Psoas muscle (tissue), 8 donors: ENCODE results near the gene JAML. TPM values are rescaled to one million over a fixed set of nuclear protein-coding genes. Genes with fewer than 3 reads are reported as not detected.
"Not testable (repeated sequence)": the region's sequence is repeated elsewhere in the genome, so short reads cannot be mapped to it uniquely, and the experiment has no call there.

Source experiments
- ATAC-seq, 4 donors: fragments of 200-7000 bp; cut with Tn5 transposase; one replicate each; pipeline ENCODE4 v1.9.1; 2020; ENCODE audit warnings: moderate library complexity in 3 of 4, mild to moderate bottlenecking in 2 of 4
- DNase-seq, 2 donors: peaks; one replicate each; pipeline ENCODE4 v3.0.0-alpha.2; 2020
- H3K27ac ChIP-seq: fragments of 200-600 bp; one replicate; pipeline ENCODE4 v1.8.0; 2022
- H3K27me3 ChIP-seq, 3 donors: fragments of 200-600 bp in 1 of 3; one replicate each; pipeline versions ENCODE4 v1.6.1 to v1.8.0; 2013 to 2022; ENCODE audit warnings: low read length in 2 of 3, mild to moderate bottlenecking in 2 of 3, moderate library complexity in 1 of 3; ENCODE audit not compliant: insufficient read depth in 3 of 3
- H3K36me3 ChIP-seq, 2 donors: fragments of 200-600 bp in 1 of 2; one replicate each; pipeline versions ENCODE4 v1.6.1 to v1.8.0; 2013 to 2022; ENCODE audit warnings: low read depth in 1 of 2, mild to moderate bottlenecking in 1 of 2, moderate library complexity in 1 of 2; ENCODE audit not compliant: insufficient read depth in 1 of 2
- H3K4me1 ChIP-seq: fragments of 200-600 bp; one replicate; pipeline ENCODE4 v1.8.0; 2022
- H3K4me3 ChIP-seq: fragments of 200-600 bp; one replicate; pipeline ENCODE4 v1.8.0; 2022; ENCODE audit warnings: mild to moderate bottlenecking
- H3K9me3 ChIP-seq: fragments of 200-600 bp; one replicate; pipeline ENCODE4 v1.8.0; 2022
- WGBS, 3 donors: extraction: QIAGEN DNeasy Blood & Tissue Kit; methylation state at CpG; one replicate each; pipeline versions ENCODE4 v1.1.6 to v1.1.7; 2013; 5-methylcytosine and 5-hydroxymethylcytosine counted together
- intact Hi-C, 2 donors: fragments of 100-400 bp; cut with DNase I; formaldehyde crosslinking; loops; one replicate each; pipeline versions ENCODE4 v1.11.0 to v1.14.2; 2022
- polyA plus RNA-seq, 3 donors: library from polyadenylated mRNA; stranded (reverse); fragments of 200-250 nt; gene quantifications; one replicate each; pipeline ENCODE4 v1.2.3, GENCODE V29; 2013
- total RNA-seq, 4 donors: library from RNA; stranded (reverse); fragmentation: NEBNext Ultra II Directional in 2 of 4; extraction: Animal tissue kit (Norgen Biotek cat#: 25700) in 2 of 4; gene quantifications; one replicate each; pipeline versions ENCODE4 v1.2.1 to v1.2.4, GENCODE V29; 2021 to 2023
- TF ChIP-seq, protein P1 (sequence below): fragments of 200-600 bp; IDR thresholded peaks from one replicate; pipeline ENCODE4 v1.8.0; 2022; ENCODE audit warnings: antibody characterized with exemption
- donor health status: healthy with polysubstance abuse.
- donor health status: DM: no; HTN: no; CAD: no; lungs with moderate emphysema.
- donor health status: Bipolar disorder and iron deficiency.
- donor health status: healthy.
- donor health status: DM: yes; HTN: yes; CAD: no.
- donor health status: DM: no; HTN: no; CAD: no.
- donor health status: DM: no; HTN: no; CAD: no.
- donor health status: DM: yes; HTN: yes; CAD: no.

The JAML gene
- total and polyA plus RNA-seq, 7 donors = 0.21 to 1.8 (median 0.48) TPM

DNA sequence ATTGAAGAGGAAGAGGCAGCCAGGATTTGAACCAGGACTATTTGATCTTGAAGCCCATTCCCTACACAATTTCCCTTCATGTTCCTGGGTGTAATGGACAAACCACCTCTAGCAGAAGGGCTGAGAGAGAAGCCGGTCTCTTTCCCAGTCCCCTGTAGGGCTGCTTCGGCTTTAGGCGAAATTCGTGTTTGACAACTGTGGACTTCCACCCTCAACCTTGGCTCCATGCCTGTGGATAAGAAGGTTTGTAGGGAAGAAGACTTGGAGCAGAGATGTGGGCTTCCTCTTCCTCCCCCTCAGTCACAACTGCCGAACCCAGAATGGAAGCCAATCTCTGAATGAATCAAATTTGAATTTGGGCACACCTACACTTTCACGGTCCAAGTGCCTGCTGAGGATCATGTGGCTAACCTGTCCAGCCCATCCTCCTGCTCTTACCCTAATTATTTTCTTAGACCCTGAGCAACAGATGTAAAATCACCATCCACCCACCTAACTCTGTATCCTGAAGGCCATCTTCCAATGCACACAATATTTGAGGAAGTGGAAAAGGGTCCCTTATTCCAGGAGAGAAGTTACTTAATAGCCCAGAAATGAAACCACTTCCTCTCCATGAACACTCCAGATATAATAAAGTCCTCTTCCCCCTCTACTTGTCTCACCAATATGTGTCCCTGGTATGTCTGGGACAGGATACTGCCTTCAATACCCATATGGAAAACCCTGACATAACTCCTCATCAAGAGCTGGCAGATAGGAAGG, 38.3 kb downstream of the JAML start:
- intact Hi-C loops = no loop called here
- Histone ChIP-seq H3K4me1 (no peaks in the 10 kb centered on the region), H3K36me3 (no peaks in the 10 kb centered on the region), H3K27me3 (no peaks in the 10 kb centered on the region), H3K27ac (no peak overlapping the region), H3K9me3 (no peaks in the 10 kb centered on the region), H3K4me3 (no peak overlapping the region)
- DNase-seq = no peak
- no peak for ATAC-seq
- 50 to 73% (median 68%) methylated on average over 6 of the region's 6 CpGs for WGBS, 3 donors
- TF ChIP-seq, protein P1, sequence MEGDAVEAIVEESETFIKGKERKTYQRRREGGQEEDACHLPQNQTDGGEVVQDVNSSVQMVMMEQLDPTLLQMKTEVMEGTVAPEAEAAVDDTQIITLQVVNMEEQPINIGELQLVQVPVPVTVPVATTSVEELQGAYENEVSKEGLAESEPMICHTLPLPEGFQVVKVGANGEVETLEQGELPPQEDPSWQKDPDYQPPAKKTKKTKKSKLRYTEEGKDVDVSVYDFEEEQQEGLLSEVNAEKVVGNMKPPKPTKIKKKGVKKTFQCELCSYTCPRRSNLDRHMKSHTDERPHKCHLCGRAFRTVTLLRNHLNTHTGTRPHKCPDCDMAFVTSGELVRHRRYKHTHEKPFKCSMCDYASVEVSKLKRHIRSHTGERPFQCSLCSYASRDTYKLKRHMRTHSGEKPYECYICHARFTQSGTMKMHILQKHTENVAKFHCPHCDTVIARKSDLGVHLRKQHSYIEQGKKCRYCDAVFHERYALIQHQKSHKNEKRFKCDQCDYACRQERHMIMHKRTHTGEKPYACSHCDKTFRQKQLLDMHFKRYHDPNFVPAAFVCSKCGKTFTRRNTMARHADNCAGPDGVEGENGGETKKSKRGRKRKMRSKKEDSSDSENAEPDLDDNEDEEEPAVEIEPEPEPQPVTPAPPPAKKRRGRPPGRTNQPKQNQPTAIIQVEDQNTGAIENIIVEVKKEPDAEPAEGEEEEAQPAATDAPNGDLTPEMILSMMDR = no peak

DNA sequence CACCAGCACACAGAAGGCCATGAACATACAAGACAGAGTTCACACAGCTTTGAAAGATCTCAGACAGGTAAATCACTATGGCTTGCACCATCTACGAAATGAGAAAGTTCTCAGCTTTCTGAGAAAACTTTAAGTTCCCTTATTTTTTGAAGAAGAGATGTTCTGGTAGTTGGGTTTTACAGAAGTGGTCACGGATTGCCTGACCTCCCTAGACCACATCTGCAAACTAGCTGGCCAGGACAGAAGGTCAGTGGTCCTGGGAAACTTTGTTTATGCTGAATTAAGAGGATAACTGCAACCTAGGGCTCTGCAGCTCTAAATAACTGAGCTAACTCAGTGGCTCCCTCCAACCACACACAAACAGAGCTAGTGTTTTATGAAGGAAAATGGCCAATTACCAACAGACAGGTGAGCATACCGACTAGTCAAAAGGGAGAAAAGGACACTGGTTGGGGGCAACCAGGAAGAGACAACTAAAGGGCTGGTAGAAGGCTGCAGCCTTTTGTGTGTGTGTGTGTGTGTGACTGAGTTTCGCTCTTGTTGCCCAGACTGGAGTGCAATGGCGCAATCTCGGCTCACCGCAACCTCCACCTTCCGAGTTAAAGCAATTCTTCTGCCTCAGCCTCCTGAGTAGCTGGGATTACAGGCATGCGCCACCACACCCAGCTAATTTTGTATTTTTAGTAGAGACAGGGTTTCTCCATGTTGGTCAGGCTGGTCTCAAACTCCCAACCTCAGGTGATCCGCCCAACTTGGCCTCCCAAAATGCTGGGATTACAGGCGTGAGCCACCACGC, 39.8 kb downstream of the JAML start:
- intact Hi-C loops = no loop called here
- WGBS, 3 donors = 83 to 94% (median 93%) methylated on average over 11 to 12 of the region's 12 CpGs

DNA sequence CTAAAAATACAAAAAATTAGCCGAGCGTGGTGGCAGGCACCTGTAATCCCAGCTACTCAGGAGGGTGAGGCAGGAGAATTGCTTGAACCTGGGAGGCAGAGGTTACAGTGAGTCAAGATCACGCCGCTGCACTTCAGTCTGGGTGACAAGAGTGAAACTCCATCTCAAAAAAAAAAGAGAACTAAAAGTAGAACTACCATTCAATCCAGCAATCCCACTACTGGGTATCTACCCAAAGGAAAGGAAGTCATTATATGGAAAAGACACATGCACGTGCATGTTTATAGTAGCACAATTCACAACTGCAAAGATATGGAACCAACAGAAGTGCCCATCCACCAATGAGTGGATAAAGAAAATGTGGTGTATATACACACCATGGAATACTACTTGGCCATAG, 41.1 kb downstream of the JAML start:
- H3K36me3 ChIP-seq, H3K27ac ChIP-seq, H3K27me3 ChIP-seq, ATAC-seq, intact Hi-C loops, DNase-seq, H3K9me3 ChIP-seq, H3K4me1 ChIP-seq, H3K4me3 ChIP-seq: not testable (repeated sequence)
- WGBS, 3 donors = 71 to 93% (median 93%) methylated on average over 5 of the region's 5 CpGs

More for the DNA sequence above, 39.8 kb downstream of the JAML start:
- Histone ChIP-seq H3K4me1 (peaks cover 5% of the 10 kb centered on the region), H3K27me3 (no peaks in the 10 kb centered on the region), H3K4me3 (no peak overlapping the region), H3K9me3 (no peaks in the 10 kb centered on the region), H3K27ac (no peak overlapping the region), H3K36me3 (no peaks in the 10 kb centered on the region)
- TF ChIP-seq, protein P1 = no peak
- ATAC-seq (no peak), DNase-seq (no peak)

DNA sequence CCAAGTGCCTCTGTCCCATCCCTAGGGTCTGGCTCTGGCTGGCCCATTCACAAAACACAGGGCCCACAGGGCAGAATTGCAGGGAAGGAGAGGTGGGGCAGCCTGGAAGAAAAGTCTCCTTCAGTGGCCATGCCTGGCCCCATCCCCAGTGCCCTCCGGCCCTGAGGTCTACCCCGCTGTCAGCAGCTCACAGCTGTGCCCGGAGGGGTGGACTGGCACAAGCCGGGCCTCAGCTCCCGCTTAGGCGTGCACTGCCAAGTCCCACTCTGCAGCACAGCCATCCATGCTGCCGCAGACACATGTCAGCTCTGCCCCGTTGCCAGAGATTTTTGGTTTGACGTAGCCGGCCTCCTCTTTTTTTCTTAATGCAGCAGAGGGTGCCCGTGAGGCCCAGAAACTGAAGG, 44.5 kb downstream of the JAML start:
- H3K4me3 ChIP-seq = peak overlapping the region; percentile 31
- H3K27me3 ChIP-seq = no peaks in the 10 kb centered on the region
- H3K4me1 ChIP-seq = peaks cover 11% of the 10 kb centered on the region
- 9 to 19% (median 10%) methylated on average over 8 to 11 of the region's 11 CpGs for WGBS, 3 donors
- peak; percentile 66 to 79 for DNase-seq
- peak; percentile 84 to 95 (median 88) for ATAC-seq
- no peaks in the 10 kb centered on the region for H3K9me3 ChIP-seq
- intact Hi-C loops = no loop called here
- H3K36me3 ChIP-seq = no peaks in the 10 kb centered on the region
- TF ChIP-seq, protein P1 = no peak
- peak overlapping the region; percentile 47 for H3K27ac ChIP-seq

DNA sequence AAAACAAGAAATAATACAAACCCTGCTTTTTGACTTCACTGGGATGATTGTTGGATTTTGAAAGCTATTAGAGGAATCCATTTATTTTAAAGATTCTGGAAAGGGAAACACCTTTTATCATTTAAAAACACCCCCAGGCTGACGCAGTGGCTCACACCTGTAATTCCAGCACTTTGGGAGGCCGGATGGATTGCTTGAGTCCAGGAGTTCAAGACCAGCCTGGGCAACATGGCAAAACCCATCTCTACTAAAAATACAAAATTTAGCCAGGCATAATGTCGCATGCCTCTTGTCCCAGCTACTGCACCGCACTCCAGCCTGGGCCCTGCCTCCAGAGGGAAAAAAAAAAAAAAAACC, 48.1 kb downstream of the JAML start:
- DNase-seq = no peak
- Histone ChIP-seq H3K27me3 (no peaks in the 10 kb centered on the region), H3K4me1 (peaks cover 19% of the 10 kb centered on the region), H3K9me3 (no peaks in the 10 kb centered on the region), H3K4me3 (peak overlapping the region; percentile 60), H3K36me3 (no peaks in the 10 kb centered on the region), H3K27ac (peak overlapping the region; percentile 73)
- ATAC-seq = no peak
- TF ChIP-seq, protein P1 = no peak
- WGBS, 3 donors = 79 to 83% (median 82%) methylated on average over 4 of the region's 4 CpGs
- intact Hi-C loops = no loop called here
